ENCODE data around the gene GIPC1.

- TF ChIP-seq, protein P1, sequence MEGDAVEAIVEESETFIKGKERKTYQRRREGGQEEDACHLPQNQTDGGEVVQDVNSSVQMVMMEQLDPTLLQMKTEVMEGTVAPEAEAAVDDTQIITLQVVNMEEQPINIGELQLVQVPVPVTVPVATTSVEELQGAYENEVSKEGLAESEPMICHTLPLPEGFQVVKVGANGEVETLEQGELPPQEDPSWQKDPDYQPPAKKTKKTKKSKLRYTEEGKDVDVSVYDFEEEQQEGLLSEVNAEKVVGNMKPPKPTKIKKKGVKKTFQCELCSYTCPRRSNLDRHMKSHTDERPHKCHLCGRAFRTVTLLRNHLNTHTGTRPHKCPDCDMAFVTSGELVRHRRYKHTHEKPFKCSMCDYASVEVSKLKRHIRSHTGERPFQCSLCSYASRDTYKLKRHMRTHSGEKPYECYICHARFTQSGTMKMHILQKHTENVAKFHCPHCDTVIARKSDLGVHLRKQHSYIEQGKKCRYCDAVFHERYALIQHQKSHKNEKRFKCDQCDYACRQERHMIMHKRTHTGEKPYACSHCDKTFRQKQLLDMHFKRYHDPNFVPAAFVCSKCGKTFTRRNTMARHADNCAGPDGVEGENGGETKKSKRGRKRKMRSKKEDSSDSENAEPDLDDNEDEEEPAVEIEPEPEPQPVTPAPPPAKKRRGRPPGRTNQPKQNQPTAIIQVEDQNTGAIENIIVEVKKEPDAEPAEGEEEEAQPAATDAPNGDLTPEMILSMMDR (IDR thresholded peaks at IDR 0.05), result no peak
- no peak for TF ChIP-seq POLR2A (IDR thresholded peaks at IDR 0.05)
Measured at GRCh38 chr19:14470031-14470876, 25.7 kb downstream of the GIPC1 start.

All from right lobe of liver (tissue), 4 donors.